HAP-1 (cell line): Measurements from ENCODE around the gene PROB1.
A peak's percentile ranks its signal among the peaks of the same experiment; 100 is the strongest.
"Not testable (repeated sequence)": the region's sequence is repeated elsewhere in the genome, so short reads cannot be mapped to it uniquely, and the experiment has no call there.

Experiments
- DNase-seq, 2 experiments: peaks; one replicate each; pipeline ENCODE4 v3.0.0-alpha.2; 2016 to 2020; ENCODE audit warnings: low spot score in 2 of 2
- H3K27me3 ChIP-seq: fragments of 250-450 bp; sonication (Bioruptor Pico); 2 replicates; pipeline ENCODE4 v1.5.1; 2020; ENCODE audit warnings: low read depth, mild to moderate bottlenecking, moderate library complexity
- H3K36me3 ChIP-seq: fragments of 250-450 bp; sonication (Bioruptor Pico); replicated peaks from 2 replicates; pipeline ENCODE4 v1.5.1; 2020; ENCODE audit warnings: mild to moderate bottlenecking
- H3K4me1 ChIP-seq: fragments of 250-450 bp; sonication (Bioruptor Pico); 2 replicates; pipeline ENCODE4 v1.5.1; 2020; ENCODE audit warnings: mild to moderate bottlenecking
- H3K4me3 ChIP-seq: fragments of 250-450 bp; sonication (Bioruptor Pico); 2 replicates; pipeline ENCODE4 v1.5.1; 2020; ENCODE audit warnings: mild to moderate bottlenecking, moderate library complexity
- H3K9me3 ChIP-seq: fragments of 250-450 bp; sonication (Bioruptor Pico); 2 replicates; pipeline ENCODE4 v1.5.1; 2020; ENCODE audit warnings: mild to moderate bottlenecking, moderate library complexity
- in situ Hi-C: fragments of 300-500 bp; cut with MboI; formaldehyde crosslinking; loops from 3 replicates; pipeline ENCODE4 v1.14.3; 2020; ENCODE audit warnings: low sequenced_read_pairs, inconsistent platforms, mixed read lengths

PROB1 gene

GRCh38 chr5:139392678-139393496 is 2.0 kb downstream of the PROB1 start:
- Histone ChIP-seq H3K27me3 (no peaks in the 10 kb centered on the region), H3K4me3 (peak overlapping the region; percentile 30), H3K36me3 (no peaks in the 10 kb centered on the region), H3K4me1 (peaks cover 4% of the 10 kb centered on the region), H3K9me3 (no peaks in the 10 kb centered on the region)
- peak; percentile 54 to 94 for DNase-seq
- in situ Hi-C loops, result no loop called here

DNA sequence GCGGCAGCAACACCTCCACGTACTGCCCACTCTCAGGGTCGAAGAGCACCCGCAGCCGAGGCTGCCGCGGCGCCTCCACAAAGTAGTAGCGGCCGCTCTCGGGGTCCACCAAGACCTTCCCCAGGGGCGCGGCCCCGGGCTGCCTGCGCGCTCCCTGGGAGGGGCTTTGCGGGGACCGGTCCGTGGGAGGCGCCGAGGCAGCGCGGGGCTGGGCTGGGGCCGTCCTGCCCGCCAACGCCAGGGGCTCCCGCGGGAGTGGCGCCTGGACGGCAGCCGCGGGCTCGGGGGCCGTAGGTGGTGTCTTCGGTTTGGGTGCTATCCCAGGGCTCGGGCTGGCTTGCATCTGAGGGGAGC is 2.6 kb downstream of the PROB1 start:
- Histone ChIP-seq H3K9me3 (no peaks in the 10 kb centered on the region), H3K4me3 (peak overlapping the region; percentile 30), H3K4me1 (peaks cover 4% of the 10 kb centered on the region), H3K36me3 (no peaks in the 10 kb centered on the region), H3K27me3 (no peaks in the 10 kb centered on the region)
- in situ Hi-C loops, result no loop called here
- DNase-seq, result no peak

DNA sequence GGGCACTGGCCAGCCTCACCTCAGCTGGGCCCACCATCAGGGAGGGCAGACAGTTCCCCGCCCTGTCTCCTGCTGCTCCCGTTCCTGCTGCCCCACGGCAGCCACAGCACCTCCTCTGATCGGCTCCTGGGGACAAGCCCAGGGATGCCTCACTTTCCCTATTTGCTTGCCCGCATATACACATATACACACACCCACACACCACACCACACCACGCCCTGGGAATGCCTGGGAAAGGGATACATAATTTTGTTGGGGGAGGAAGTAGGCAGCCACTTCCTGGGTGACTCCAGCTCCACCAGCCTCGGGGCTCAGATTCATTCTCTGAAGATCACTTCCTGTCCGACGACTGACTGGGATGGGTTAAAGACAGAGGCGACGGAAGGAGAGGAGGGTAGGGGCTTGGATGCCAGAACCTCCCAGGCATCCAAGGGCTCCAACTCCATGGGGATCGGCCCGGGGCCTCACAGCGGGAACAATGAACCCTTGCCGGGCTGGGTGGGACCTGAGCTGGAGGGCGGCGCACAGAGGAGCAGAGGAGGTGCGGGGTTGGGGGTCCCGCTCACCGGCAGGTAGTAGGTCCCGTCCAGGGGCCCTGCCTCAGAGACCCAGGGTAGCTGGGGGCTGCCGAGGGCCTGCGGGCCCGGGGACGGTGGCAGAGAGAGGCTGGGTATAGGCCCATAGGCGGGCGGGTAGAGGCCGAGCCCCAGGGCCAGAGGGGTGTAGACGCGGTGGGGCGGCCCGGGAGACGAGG is 3.2 kb downstream of the PROB1 start:
- in situ Hi-C loops, result no loop called here
- no peaks in the 10 kb centered on the region for H3K9me3 ChIP-seq
- H3K4me1 ChIP-seq, result peaks cover 4% of the 10 kb centered on the region
- no peak for DNase-seq
- peak overlapping the region; percentile 30 for H3K4me3 ChIP-seq
- no peaks in the 10 kb centered on the region for H3K27me3 ChIP-seq
- H3K36me3 ChIP-seq, result no peaks in the 10 kb centered on the region

DNA sequence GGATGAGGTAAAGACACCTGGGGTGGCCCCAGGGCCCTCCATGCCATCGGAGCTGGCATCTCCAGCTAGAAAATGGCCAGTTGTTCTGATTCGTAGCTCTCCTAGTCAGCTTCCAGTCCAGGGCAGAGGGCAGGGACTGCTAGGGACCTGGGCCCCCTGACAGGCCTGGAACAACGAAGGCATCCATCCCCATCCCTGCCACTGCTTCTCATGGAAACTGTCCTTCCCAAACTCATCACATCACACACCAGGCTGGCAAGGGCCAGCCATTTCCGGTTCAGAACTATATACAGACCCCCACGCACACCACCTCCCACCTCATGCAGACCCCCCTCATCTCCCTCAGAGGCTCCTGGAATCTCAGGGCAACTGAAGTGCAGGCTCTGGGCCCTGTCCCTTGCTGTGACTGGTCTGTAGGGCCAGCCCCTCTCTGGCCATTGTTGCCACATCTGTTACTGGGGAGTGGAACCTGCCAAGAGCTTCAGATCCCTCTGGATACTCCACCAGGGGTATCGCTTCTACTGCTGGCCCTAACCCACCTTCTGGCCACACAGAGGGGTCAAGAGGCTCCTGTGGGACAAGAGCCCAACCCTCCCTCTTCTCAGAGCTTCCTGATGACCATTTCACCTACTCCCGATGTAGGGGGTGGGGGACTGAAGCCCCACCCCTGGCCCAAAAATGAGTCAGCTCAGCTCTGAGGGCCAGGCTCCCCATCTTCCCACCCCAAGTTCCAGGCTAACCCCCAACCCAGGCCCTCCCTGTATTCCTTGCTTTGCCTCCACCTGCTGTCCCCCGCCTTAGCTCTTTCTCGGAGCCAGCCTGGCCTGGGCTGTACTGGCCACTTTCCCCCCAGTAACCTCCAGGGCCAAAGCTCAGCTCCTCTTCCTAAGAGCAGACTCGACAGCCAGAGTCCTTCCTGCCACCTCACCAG is 4.0 kb downstream of the PROB1 start:
- no peak for DNase-seq
- Histone ChIP-seq H3K4me1 (peaks cover 4% of the 10 kb centered on the region), H3K9me3 (no peaks in the 10 kb centered on the region), H3K4me3 (no peak overlapping the region), H3K36me3 (no peaks in the 10 kb centered on the region), H3K27me3 (no peaks in the 10 kb centered on the region)
- in situ Hi-C loops, result no loop called here

DNA sequence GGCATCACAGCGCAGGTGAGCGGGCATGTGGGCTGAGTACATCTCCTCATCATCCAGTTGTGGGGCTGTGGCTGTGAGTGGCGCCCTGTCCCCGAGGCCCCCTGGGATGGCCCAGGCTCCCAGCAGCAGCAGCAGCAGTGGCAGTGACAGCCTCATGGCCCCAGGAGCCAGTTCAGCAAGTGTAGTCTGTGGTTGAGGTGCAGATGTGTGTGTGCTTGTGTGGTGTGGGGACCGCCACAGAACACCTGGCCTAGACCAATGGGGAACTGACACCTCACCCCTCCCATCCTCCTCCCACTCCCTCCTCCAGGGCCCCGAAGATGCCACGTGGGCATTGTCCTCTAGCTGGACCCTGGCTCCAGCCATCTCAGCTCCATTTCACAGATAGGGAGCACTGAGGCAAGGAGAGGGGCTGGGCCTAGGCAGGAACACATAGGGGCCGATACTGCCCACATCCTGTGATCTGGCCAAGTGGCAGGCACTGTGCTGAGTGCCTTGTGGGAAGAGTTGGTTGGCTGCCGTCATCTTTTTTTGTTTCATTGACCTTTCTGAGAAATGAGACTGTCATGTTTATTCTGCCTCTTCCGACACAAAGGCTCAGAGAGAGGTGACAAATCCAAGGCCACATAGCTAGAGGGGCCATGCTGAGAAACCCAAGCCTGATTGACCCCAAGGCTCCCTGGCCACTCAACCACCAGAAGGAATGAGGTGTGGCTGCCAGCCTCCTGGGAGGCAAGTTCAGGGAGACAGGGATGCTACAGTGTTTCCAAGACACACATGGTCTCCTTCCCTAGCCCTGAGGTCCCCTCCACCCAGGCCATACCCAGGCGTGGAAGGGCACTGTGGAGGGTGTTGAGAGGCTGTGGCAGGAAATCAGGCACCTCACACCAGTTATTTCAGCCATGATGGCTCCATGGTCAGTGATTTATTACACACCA is 4.9 kb downstream of the PROB1 start, which contains the start of gene MZB1:
TSS of gene MZB1 (minus strand) at position 213 of the 938 bp plus-strand sequence. CDS start at position 156, 57 bp downstream.
- DNase-seq, result no peak
- peaks cover 4% of the 10 kb centered on the region for H3K4me1 ChIP-seq
- H3K4me3 ChIP-seq, result no peak within 1 kb of the TSS

GRCh38 chr5:139388198-139388821 is 6.6 kb downstream of the PROB1 start:
- no peak for DNase-seq
- no peak overlapping the region for H3K4me3 ChIP-seq
- in situ Hi-C loops, result no loop called here
- peaks cover 4% of the 10 kb centered on the region for H3K4me1 ChIP-seq
- H3K27me3 ChIP-seq, result no peaks in the 10 kb centered on the region
- no peaks in the 10 kb centered on the region for H3K36me3 ChIP-seq
- no peaks in the 10 kb centered on the region for H3K9me3 ChIP-seq

More for the DNA sequence above, 4.9 kb downstream of the PROB1 start, which contains the start of gene MZB1:
- Histone ChIP-seq H3K9me3 (no peaks in the 10 kb centered on the region), H3K27me3 (no peaks in the 10 kb centered on the region), H3K36me3 (no peaks in the 10 kb centered on the region)
- in situ Hi-C loops, result no loop called here

DNA sequence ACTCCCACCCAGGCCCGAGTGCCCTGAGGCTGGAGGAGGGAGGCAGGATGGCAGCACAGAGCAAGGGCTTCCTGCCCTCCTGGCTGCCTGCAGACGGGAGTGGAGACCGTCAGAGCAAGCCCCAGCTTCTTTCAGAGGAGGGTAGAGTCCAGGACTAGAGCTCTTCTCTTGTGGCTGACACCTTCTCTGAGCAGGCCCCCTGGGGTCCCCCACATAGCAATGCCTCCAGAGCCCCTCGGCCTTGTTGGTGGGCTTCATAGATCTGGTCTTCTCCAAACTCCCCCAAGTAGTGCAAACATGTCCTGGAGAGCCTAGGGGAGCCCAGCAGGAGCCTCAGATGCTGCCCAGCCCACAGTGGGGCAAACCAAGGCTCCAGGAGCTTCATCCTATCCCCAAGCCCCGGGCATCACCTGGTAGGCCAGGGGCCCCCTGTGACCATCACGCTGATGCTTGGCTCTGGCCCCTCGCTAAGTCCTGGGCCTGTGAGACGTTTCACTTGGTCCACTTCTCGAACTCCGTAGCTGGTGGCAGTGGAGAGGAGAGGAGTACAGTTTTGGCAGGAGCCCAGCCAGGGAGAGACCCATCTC is 7.2 kb downstream of the PROB1 start:
- DNase-seq, result no peak
- in situ Hi-C loops, result no loop called here
- no peaks in the 10 kb centered on the region for H3K36me3 ChIP-seq
- no peak overlapping the region for H3K4me3 ChIP-seq
- H3K9me3 ChIP-seq, result no peaks in the 10 kb centered on the region
- no peaks in the 10 kb centered on the region for H3K27me3 ChIP-seq
- H3K4me1 ChIP-seq, result peaks cover under 1% of the 10 kb centered on the region; the same call in 1 of the 2 replicates

DNA sequence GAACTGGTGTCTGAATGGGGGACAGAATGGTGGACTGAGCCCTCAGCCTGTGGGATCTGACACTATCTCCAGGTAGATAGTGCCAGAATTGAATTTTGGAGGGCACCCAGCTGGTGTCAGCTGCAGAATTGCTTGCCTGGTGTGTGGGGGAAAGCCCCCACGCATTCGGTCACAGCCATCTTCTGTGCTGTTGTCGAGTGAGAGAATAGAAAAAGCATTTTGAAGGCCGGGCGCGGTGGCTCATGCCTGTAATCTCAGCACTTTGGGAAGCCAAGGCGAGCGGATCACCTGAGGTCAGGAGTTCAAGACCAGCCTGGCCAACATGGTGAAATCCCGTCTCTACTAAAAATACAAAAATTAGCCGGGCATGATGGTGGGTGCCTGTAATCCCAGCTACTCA is 7.9 kb downstream of the PROB1 start:
- H3K9me3 ChIP-seq, H3K4me1 ChIP-seq, H3K27me3 ChIP-seq, in situ Hi-C loops, H3K36me3 ChIP-seq, H3K4me3 ChIP-seq, DNase-seq: not testable (repeated sequence)

- H3K9me3 ChIP-seq, result no peaks in the 10 kb centered on the region
- no peaks in the 10 kb centered on the region for H3K36me3 ChIP-seq
- no peaks in the 10 kb centered on the region for H3K4me1 ChIP-seq
- no peaks in the 10 kb centered on the region for H3K27me3 ChIP-seq
- no peak for DNase-seq
- in situ Hi-C loops, result no loop called here
- H3K4me3 ChIP-seq, result no peak overlapping the region
These were observed 8.9 kb downstream of the PROB1 start for GRCh38 chr5:139386050-139386438.

GRCh38 chr5:139385061-139386049 is 9.5 kb downstream of the PROB1 start:
- in situ Hi-C loops, result no loop called here
- no peak overlapping the region for H3K4me3 ChIP-seq
- no peaks in the 10 kb centered on the region for H3K36me3 ChIP-seq
- H3K9me3 ChIP-seq, result no peaks in the 10 kb centered on the region
- no peaks in the 10 kb centered on the region for H3K4me1 ChIP-seq
- no peaks in the 10 kb centered on the region for H3K27me3 ChIP-seq
- DNase-seq, result no peak

DNA sequence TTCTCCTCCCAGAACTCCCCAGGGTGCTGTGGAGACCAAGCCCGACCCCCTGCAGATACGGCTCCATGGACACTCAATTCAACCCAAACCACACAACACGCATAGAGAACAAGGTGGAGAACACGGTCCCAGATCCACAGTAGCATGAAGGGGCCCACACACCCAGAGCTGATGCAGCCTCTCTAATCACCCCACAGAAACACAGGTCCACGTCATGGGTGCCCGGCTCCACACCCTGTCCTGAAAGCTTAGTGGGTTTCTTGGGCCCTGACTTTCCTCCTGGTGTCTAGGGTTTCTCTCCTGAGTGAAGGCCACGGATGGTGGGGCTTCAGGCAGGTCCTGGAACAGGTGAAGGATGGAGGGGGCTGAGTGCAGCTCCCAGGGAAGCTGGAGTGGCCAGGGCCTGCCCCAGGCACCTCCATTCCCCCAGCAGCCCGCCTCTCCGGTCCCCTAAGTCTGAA is 10.3 kb downstream of the PROB1 start:
- Histone ChIP-seq H3K36me3 (no peaks in the 10 kb centered on the region), H3K9me3 (no peaks in the 10 kb centered on the region), H3K27me3 (no peaks in the 10 kb centered on the region), H3K4me3 (no peak overlapping the region), H3K4me1 (no peaks in the 10 kb centered on the region)
- in situ Hi-C loops, result no loop called here
- no peak for DNase-seq
